GM23248 (cell line): ENCODE measurements around the gene MFSD11. TPM values are rescaled to one million over a fixed set of nuclear protein-coding genes. Genes with fewer than 3 reads are reported as not detected.

Source experiments
- DNase-seq: peaks from one replicate; pipeline ENCODE4 v3.0.0-alpha.2; 2015
- H2AFZ ChIP-seq: fragments of 200-600 bp; sonication (generic); 2 replicates; pipeline ENCODE4 v1.6.1; 2016; ENCODE audit warnings: antibody characterized with exemption
- H3F3A ChIP-seq: fragments of 200-600 bp; sonication (generic); 2 replicates; pipeline ENCODE4 v1.6.1; 2016; ENCODE audit warnings: mild to moderate bottlenecking, antibody characterized with exemption, mixed run types; ENCODE audit not compliant: insufficient read depth
- H3K27ac ChIP-seq: fragments of 200-600 bp; sonication (generic); 2 replicates; pipeline ENCODE4 v1.5.1; 2016; ENCODE audit warnings: mild to moderate bottlenecking
- H3K27me3 ChIP-seq: fragments of 200-600 bp; sonication (generic); replicated peaks from 2 replicates; pipeline ENCODE4 v1.6.1; 2016; ENCODE audit warnings: mild to moderate bottlenecking; ENCODE audit not compliant: insufficient read depth
- H3K36me3 ChIP-seq: fragments of 200-600 bp; sonication (generic); 2 replicates; pipeline ENCODE4 v1.6.1; 2016; ENCODE audit warnings: low read depth, mild to moderate bottlenecking
- H3K4me1 ChIP-seq: fragments of 200-600 bp; sonication (generic); 2 replicates; pipeline ENCODE4 v1.6.1; 2016; ENCODE audit warnings: mild to moderate bottlenecking; ENCODE audit not compliant: insufficient read depth
- H3K4me2 ChIP-seq: fragments of 200-600 bp; sonication (generic); one replicate; pipeline ENCODE4 v1.6.1; 2016; ENCODE audit warnings: mild to moderate bottlenecking; ENCODE audit not compliant: unreplicated experiment
- H3K4me3 ChIP-seq: fragments of 200-600 bp; sonication (generic); 2 replicates; pipeline ENCODE4 v1.5.1; 2016; ENCODE audit warnings: mild to moderate bottlenecking
- H3K79me2 ChIP-seq: fragments of 200-600 bp; sonication (generic); 2 replicates; pipeline ENCODE4 v1.6.1; 2016; ENCODE audit warnings: mild to moderate bottlenecking; ENCODE audit not compliant: insufficient read depth
- H3K9ac ChIP-seq: fragments of 200-600 bp; sonication (generic); 2 replicates; pipeline ENCODE4 v1.6.1; 2016; ENCODE audit warnings: mild to moderate bottlenecking
- H3K9me2 ChIP-seq: fragments of 200-600 bp; sonication (generic); 2 replicates; pipeline ENCODE4 v1.6.1; 2016; ENCODE audit warnings: mixed run types, mild to moderate bottlenecking, moderate library complexity; ENCODE audit not compliant: insufficient read depth
- H3K9me3 ChIP-seq: fragments of 200-600 bp; sonication (generic); one replicate; pipeline ENCODE4 v1.6.1; 2017; ENCODE audit warnings: low read depth
- H4K20me1 ChIP-seq: fragments of 200-600 bp; sonication (generic); 2 replicates; pipeline ENCODE4 v1.6.0; 2016; ENCODE audit not compliant: insufficient read depth
- EZH2 ChIP-seq: fragments of 200-600 bp; sonication (generic); IDR thresholded peaks from 2 replicates; pipeline ENCODE4 v1.6.1; 2018; ENCODE audit warnings: antibody characterized with exemption, mild to moderate bottlenecking; ENCODE audit not compliant: insufficient read depth, poor library complexity, severe bottlenecking
- EZH2phosphoT487 ChIP-seq: fragments of 200-600 bp; sonication (generic); IDR thresholded peaks from 2 replicates; pipeline ENCODE4 v1.6.1; 2018; ENCODE audit warnings: antibody characterized with exemption, moderate library complexity, mild to moderate bottlenecking, low read depth; ENCODE audit not compliant: insufficient read depth
- WGBS, 2 experiments: methylation state at CpG; one replicate each; pipeline ENCODE4 v1.1.6; 2015 to 2017; ENCODE audit warnings: low lambda C conversion rate in 2 of 2, low coverage in 1 of 2; ENCODE audit errors: missing lambda C conversion rate in 2 of 2; 5-methylcytosine and 5-hydroxymethylcytosine counted together
- in situ Hi-C: fragments of 300-500 bp; cut with MboI; formaldehyde crosslinking; loops from 2 replicates; pipeline ENCODE4 v1.15.0; 2020
- polyA plus RNA-seq: library from polyadenylated mRNA; unstranded; fragments of >200 nt; fragmentation: Nextera tagmentation; extraction: Ambion mirVana; gene quantifications from 2 replicates; pipeline ENCODE4 v1.2.1, GENCODE V29; 2016
- total RNA-seq: library from RNA; depleted of rRNA; stranded (reverse); fragments of >200 nt; shearing (Covaris generic); gene quantifications from 2 replicates; pipeline ENCODE4 v1.2.3, GENCODE V29; 2014

The MFSD11 gene
- total and polyA plus RNA-seq, 2 experiments from 2014 or later, result 24.2 to 29.8 TPM

DNA sequence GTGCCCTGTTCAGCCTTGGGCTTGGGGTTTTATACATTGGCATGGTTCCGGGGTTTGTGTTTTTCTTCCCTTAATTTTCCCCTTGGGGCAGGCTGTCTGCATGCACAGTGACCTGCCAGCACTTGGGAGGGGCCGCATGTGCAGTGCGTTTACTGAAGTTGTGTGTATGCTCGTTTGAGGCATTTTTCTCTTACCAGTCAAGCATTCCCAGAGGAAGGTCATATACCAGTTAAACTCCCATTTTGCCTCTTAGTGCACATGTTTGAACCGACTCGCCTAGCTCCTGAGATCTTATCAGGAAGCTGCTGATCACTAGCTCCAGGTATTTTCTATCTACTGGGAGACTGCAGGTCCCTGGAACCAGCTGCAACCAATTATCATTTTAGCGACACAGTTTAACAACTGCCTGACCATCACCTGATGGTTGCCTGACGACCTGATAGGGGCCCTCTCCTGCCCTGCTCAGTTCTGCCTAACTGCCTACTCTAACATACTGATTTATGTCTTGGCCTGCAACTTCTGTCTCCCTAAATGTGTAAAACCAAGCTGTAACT lies 51.4 kb downstream of the MFSD11 start:
- WGBS, 2 experiments, result 71 to 78% methylated on average over 8 of the region's 8 CpGs
- no peak overlapping the region for H3K4me2 ChIP-seq
- H3K36me3 ChIP-seq, result no peaks in the 10 kb centered on the region
- H3K27me3 ChIP-seq, result no peaks in the 10 kb centered on the region
- peaks cover 15% of the 10 kb centered on the region for H3F3A ChIP-seq
- no peaks in the 10 kb centered on the region for H4K20me1 ChIP-seq
- H3K4me3 ChIP-seq, result no peak overlapping the region
- no peak overlapping the region for H2AFZ ChIP-seq
- H3K9me2 ChIP-seq, result no peaks in the 10 kb centered on the region
- H3K4me1 ChIP-seq, result peaks cover 12% of the 10 kb centered on the region
- no peaks in the 10 kb centered on the region for H3K79me2 ChIP-seq
- in situ Hi-C loops, result no loop called here
- H3K9me3 ChIP-seq, result no peaks in the 10 kb centered on the region
- DNase-seq, result no peak
- no peak overlapping the region for H3K9ac ChIP-seq
- no peak overlapping the region for H3K27ac ChIP-seq
- TF ChIP-seq EZH2phosphoT487 (no peak), EZH2 (no peak)

- Histone ChIP-seq H2AFZ (peak overlapping the region; percentile 17; the same call in 1 of the 2 replicates), H3K9me2 (no peaks in the 10 kb centered on the region)
- in situ Hi-C loops, result no loop called here
Observed at GRCh38 chr17:76791053-76791980, 53.4 kb downstream of the MFSD11 start.

DNA sequence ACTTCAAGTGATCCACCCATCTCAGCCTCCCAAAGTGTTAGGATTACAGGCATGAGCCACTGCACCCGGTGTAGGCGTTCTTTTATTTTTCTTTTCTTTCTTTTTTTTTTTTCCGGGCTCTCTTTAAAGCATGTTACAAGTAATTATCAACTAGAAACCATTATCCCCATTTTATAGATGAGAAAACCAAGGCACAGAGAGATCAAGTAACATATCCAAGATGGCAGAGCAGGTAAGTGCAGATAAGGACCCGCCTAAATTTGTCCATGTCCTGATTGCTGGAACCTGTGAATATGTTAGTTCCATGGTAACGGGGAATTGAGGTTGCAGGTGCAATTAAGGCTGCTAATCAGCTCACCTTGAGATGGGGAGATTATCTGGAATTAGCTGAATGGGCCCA lies 54.4 kb downstream of the MFSD11 start:
- H3F3A ChIP-seq, result peaks cover 15% of the 10 kb centered on the region
- in situ Hi-C loops, result no loop called here
- H3K4me1 ChIP-seq, result peaks cover 12% of the 10 kb centered on the region
- no peaks in the 10 kb centered on the region for H3K79me2 ChIP-seq
- H3K4me3 ChIP-seq, result no peak overlapping the region
- WGBS, 2 experiments, result 91 to 95% methylated on average over 5 of the region's 5 CpGs
- no peak overlapping the region for H3K4me2 ChIP-seq
- H2AFZ ChIP-seq, result no peak overlapping the region
- no peak overlapping the region for H3K9ac ChIP-seq
- no peaks in the 10 kb centered on the region for H3K9me2 ChIP-seq
- no peak for DNase-seq
- H3K27ac ChIP-seq, result no peak overlapping the region
- no peaks in the 10 kb centered on the region for H4K20me1 ChIP-seq
- no peak for TF ChIP-seq EZH2
- no peaks in the 10 kb centered on the region for H3K36me3 ChIP-seq
- H3K9me3 ChIP-seq, result no peaks in the 10 kb centered on the region
- H3K27me3 ChIP-seq, result no peaks in the 10 kb centered on the region

More at GRCh38 chr17:76791053-76791980, 53.4 kb downstream of the MFSD11 start:
- peak overlapping the region; percentile 55 for H3K4me3 ChIP-seq
- H3F3A ChIP-seq, result peaks cover 15% of the 10 kb centered on the region
- H3K9me3 ChIP-seq, result no peaks in the 10 kb centered on the region
- TF ChIP-seq EZH2 (no peak), EZH2phosphoT487 (no peak)
- 11 to 14% methylated on average over 11 of the region's 11 CpGs for WGBS, 2 experiments
- peaks cover 12% of the 10 kb centered on the region for H3K4me1 ChIP-seq
- H4K20me1 ChIP-seq, result no peaks in the 10 kb centered on the region
- peak overlapping the region; percentile 37 for H3K27ac ChIP-seq
- H3K79me2 ChIP-seq, result no peaks in the 10 kb centered on the region
- H3K36me3 ChIP-seq, result no peaks in the 10 kb centered on the region
- DNase-seq, result peak; percentile 86
- H3K27me3 ChIP-seq, result no peaks in the 10 kb centered on the region
- H3K4me2 ChIP-seq, result peak overlapping the region; percentile 72
- peak overlapping the region; percentile 52 for H3K9ac ChIP-seq

DNA sequence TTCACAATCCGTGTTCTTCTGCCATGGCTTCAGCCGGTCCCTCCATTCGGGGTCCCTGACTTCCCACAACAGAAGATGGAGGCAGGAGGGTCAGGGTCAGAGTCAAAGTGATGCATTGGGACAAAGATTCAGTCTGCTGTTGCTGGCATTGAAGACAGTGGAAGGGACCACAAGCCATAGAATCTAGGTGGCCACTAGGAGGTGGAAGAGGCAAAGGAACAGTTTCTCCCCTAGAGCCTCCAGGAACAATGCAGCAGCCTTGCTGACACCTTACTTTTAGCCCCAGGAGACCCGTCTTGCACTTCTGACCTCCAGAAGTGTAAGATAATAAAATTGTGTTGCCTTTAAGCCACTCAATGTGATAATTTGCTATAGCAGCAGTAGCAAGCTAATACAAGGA lies 55.9 kb downstream of the MFSD11 start:
- Histone ChIP-seq H3K9ac (no peak overlapping the region), H3K4me1 (peaks cover 12% of the 10 kb centered on the region), H3K9me3 (no peaks in the 10 kb centered on the region), H3K27ac (no peak overlapping the region), H3K36me3 (no peaks in the 10 kb centered on the region), H3K9me2 (no peaks in the 10 kb centered on the region), H4K20me1 (no peaks in the 10 kb centered on the region), H3K27me3 (no peaks in the 10 kb centered on the region), H3F3A (peaks cover 15% of the 10 kb centered on the region), H3K4me3 (no peak overlapping the region), H3K79me2 (no peaks in the 10 kb centered on the region), H2AFZ (no peak overlapping the region), H3K4me2 (no peak overlapping the region)
- DNase-seq, result peak; percentile 40
- 70 to 76% methylated on average over 4 of the region's 4 CpGs for WGBS, 2 experiments
- in situ Hi-C loops, result no loop called here
- TF ChIP-seq EZH2phosphoT487 (no peak), EZH2 (no peak)
